Naive thymus-derived CD8-positive, alpha-beta T cell (primary cell): ENCODE results near the gene BIN2. TPM values are rescaled to one million over a fixed set of nuclear protein-coding genes. Genes with fewer than 3 reads are reported as not detected.
"Not testable (repeated sequence)": the region's sequence is repeated elsewhere in the genome, so short reads cannot be mapped to it uniquely, and the experiment has no call there.

Experiments
- ATAC-seq, 2 donors: fragments of 150-1000 bp; cut with Tn5 transposase in 1 of 2; sonication (Bioruptor Pico), chemical (Tn5 transposase) in 1 of 2; 1 replicate in 1 of 2; 2 replicates in 1 of 2; pipeline ENCODE4 v1.10.0; 2021; ENCODE audit warnings: mild to moderate bottlenecking in 2 of 2, moderate library complexity in 2 of 2
- POLR2A ChIA-PET: fragments of 350-600 bp; sonication (Branson Sonifier 250); formaldehyde crosslinking; loops from one replicate; lab custom pipeline; 2021; ENCODE audit warnings: antibody characterized with exemption; lab: Charles Lee
- DNase-seq, 10 donors: peaks; one replicate each; pipeline versions ENCODE4 v3.0.0 to v3.0.0-alpha.2; 2020 to 2022
- H3K27ac Mint-ChIP-seq, 10 donors: one replicate each; pipeline ENCODE4 v1.8.0; 2020 to 2022; ENCODE audit warnings: mild to moderate bottlenecking in 10 of 10, mixed read lengths in 10 of 10, moderate library complexity in 4 of 10, inconsistent platforms in 1 of 10
- H3K27me3 Mint-ChIP-seq, 5 donors: one replicate each; pipeline ENCODE4 v1.8.0; 2021 to 2022; ENCODE audit warnings: mixed read lengths in 5 of 5
- H3K36me3 Mint-ChIP-seq, 3 donors: one replicate each; pipeline ENCODE4 v1.8.0; 2020 to 2022; ENCODE audit warnings: mixed read lengths in 3 of 3, mild to moderate bottlenecking in 2 of 3, inconsistent platforms in 1 of 3
- H3K4me1 Mint-ChIP-seq, 4 donors: one replicate each; pipeline ENCODE4 v1.8.0; 2021 to 2022; ENCODE audit warnings: mixed read lengths in 4 of 4
- H3K4me3 Mint-ChIP-seq, 10 donors: one replicate each; pipeline ENCODE4 v1.8.0; 2020 to 2022; ENCODE audit warnings: mild to moderate bottlenecking in 10 of 10, mixed read lengths in 10 of 10, moderate library complexity in 6 of 10, inconsistent platforms in 1 of 10
- H3K9me3 Mint-ChIP-seq, 9 donors: one replicate each; pipeline ENCODE4 v1.8.0; 2020 to 2022; ENCODE audit warnings: mixed read lengths in 9 of 9, mild to moderate bottlenecking in 3 of 9, inconsistent platforms in 1 of 9, moderate library complexity in 1 of 9
- polyA plus RNA-seq, 3 donors: library from polyadenylated mRNA; unstranded; fragments of 300-500 nt; fragmentation: Illumina TruSeq; gene quantifications; one replicate each; pipeline ENCODE4 v1.2.3, GENCODE V29; 2021
- total RNA-seq, 8 experiments: library from RNA in 2 of 8; stranded (reverse) in 2 of 8; gene quantifications; one replicate each; pipeline ENCODE4 v1.2.3 and lab custom pipeline; 2021 to 2026

Gene BIN2
- total and polyA plus RNA-seq, 5 experiments from 2014 or later = 228 to 303 (median 266) TPM

GRCh38 chr12:51342416-51342815, 18.4 kb upstream of the BIN2 start:
- no peak overlapping the region for H3K27ac Mint-ChIP-seq
- POLR2A ChIA-PET = interaction anchor here (1.9 to 18.6 kb wide), 4 partner anchors 11 to 72 kb away, joined by 7 to 406 read pairs (median 20); partner anchors contain the start of gene BIN2

DNA sequence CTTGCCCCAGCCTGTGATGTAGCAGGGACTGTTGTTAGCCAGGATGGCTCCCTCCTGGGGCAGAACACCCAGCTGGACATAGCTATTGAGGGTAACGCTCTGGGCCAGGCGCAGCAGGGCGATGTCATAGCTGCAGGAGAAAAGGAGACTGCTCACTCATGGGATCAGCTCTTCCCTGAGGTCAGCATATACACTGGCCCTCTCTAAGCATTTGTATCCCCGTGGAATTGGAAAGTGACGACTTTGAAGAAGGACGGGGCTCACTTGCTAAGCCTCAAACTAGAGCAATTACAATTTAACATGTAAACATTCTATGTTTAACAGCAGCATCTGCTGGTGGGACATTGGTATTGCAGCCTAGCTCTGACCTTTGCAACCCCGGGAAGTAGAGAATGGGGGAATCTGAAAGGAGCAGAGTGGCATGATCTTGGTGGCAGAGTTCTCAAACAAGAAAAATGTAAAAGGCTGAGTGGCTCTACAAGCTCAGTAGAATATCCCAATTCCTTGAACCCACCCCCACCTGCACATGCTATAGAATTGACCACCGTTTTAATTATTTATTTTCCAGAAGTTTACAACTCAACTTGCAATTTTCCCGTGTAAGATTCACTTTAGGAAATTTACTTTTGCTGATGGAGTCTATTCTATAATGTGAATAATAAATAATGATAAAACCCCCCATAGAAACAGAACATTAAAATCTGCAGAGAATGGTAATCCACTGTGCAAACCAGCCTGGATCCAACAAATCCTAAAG, 17.5 kb upstream of the BIN2 start:
- no peaks in the 10 kb centered on the region for H3K36me3 Mint-ChIP-seq

More at GRCh38 chr12:51342416-51342815, 18.4 kb upstream of the BIN2 start:
- Mint-ChIP-seq H3K4me3 (no peak overlapping the region), H3K36me3 (no peaks in the 10 kb centered on the region), H3K9me3 (no peaks in the 10 kb centered on the region), H3K27me3 (peaks cover 0 to 3% (median 0%) of the 10 kb centered on the region in 5 donors), H3K4me1 (peaks cover 7 to 36% (median 20%) of the 10 kb centered on the region in 4 donors)
- no peak for DNase-seq
- ATAC-seq = no peak

DNA sequence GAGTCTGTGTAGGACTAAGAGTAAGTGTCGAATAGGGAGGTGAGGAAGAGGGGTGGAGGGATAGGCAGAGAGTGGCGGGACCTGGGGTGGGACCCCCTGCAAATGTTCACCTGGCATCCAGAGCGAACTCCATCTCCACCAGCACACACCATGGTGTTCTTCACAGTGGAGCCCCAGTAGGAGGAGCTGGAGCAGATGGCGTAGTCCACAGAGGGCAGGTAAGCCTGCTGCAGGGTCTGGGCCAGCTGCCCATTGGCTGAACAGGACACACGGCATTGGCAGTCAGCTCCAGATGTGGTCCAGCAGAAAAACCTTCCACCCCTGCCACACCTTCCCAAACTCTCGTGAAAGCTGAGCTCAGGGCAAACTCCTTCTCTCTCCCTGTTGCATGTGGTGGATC, 15.8 kb upstream of the BIN2 start:
- POLR2A ChIA-PET = interaction anchor here (0.7 to 18.6 kb wide), 6 partner anchors 9 to 100 kb away, joined by 3 to 406 read pairs (median 20); partner anchors contain the start of genes BIN2 and DAZAP2

More for the DNA sequence above, 17.5 kb upstream of the BIN2 start:
- peak; percentile 33 to 86 (median 69) for DNase-seq
- H3K9me3 Mint-ChIP-seq = no peaks in the 10 kb centered on the region
- H3K27ac Mint-ChIP-seq = peak overlapping the region in 9 of 10 donors; percentile 5 to 90 (median 83)
- POLR2A ChIA-PET = interaction anchor here (0.6 to 18.6 kb wide), 15 partner anchors 9 to 480 kb away, joined by 3 to 406 read pairs (median 4); partner anchors contain the start of genes BIN2, DAZAP2 and POU6F1
- peak overlapping the region; percentile 23 to 81 (median 59) for H3K4me3 Mint-ChIP-seq
- ATAC-seq = peak; percentile 93 to 98
- H3K4me1 Mint-ChIP-seq = peaks cover 11 to 35% (median 18%) of the 10 kb centered on the region in 4 donors
- no peaks in the 10 kb centered on the region for H3K27me3 Mint-ChIP-seq

GRCh38 chr12:51337336-51337735, 13.4 kb upstream of the BIN2 start:
- peaks cover 15 to 37% (median 24%) of the 10 kb centered on the region in 4 donors for H3K4me1 Mint-ChIP-seq
- H3K36me3 Mint-ChIP-seq, H3K27me3 Mint-ChIP-seq, H3K9me3 Mint-ChIP-seq, H3K4me3 Mint-ChIP-seq, H3K27ac Mint-ChIP-seq, ATAC-seq, DNase-seq: not testable (repeated sequence)
- POLR2A ChIA-PET = interaction anchor here (0.7 to 18.6 kb wide), 3 partner anchors 21 to 311 kb away, joined by 3 to 406 read pairs (median 8); partner anchors contain the start of genes BIN2 and SLC11A2

More for the DNA sequence above, 15.8 kb upstream of the BIN2 start:
- Mint-ChIP-seq H3K9me3 (no peaks in the 10 kb centered on the region), H3K4me3 (no peak overlapping the region), H3K27me3 (no peaks in the 10 kb centered on the region), H3K36me3 (no peaks in the 10 kb centered on the region), H3K27ac (peak overlapping the region in 1 of 10 donors; percentile 61), H3K4me1 (peaks cover 15 to 36% (median 26%) of the 10 kb centered on the region in 4 donors)
- DNase-seq = no peak
- no peak for ATAC-seq

DNA sequence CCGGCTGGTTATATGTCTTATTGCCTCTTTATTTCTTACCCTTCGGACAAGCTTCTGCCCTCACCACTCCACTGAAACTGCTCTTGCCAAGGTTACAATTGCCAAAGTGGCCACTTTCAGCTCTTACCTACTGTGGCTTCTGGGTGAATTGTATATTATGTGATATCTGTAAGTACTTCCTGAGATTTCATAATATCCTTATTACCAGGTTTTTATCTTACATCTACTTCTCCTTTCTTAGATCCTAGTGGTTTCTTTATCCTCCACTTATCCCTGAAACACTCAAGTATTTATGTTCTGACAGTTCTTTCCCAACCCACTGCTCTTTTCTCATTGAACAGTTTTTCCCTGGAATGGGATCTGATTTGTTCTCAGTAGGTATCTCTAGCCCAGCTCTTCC, 12.0 kb upstream of the BIN2 start:
- POLR2A ChIA-PET = interaction anchor here (0.7 to 18.6 kb wide), 3 partner anchors 19 to 1616 kb away, joined by 3 to 406 read pairs (median 5); partner anchors contain the start of genes ATF1 and BIN2
- Mint-ChIP-seq H3K4me1 (peaks cover 15 to 36% (median 23%) of the 10 kb centered on the region in 4 donors), H3K4me3 (no peak overlapping the region), H3K36me3 (no peaks in the 10 kb centered on the region), H3K9me3 (no peaks in the 10 kb centered on the region), H3K27ac (peak overlapping the region in 3 of 10 donors; percentile 15 to 74 (median 29)), H3K27me3 (no peaks in the 10 kb centered on the region)
- no peak for ATAC-seq
- no peak for DNase-seq

GRCh38 chr12:51334764-51335163, 10.8 kb upstream of the BIN2 start:
- no peak overlapping the region for H3K4me3 Mint-ChIP-seq
- POLR2A ChIA-PET = interaction anchor here (1.0 to 18.6 kb wide), 2 partner anchors 18 to 571 kb away, joined by 5 to 406 read pairs; partner anchors contain the start of genes ATF1 and BIN2
- no peaks in the 10 kb centered on the region for H3K9me3 Mint-ChIP-seq
- no peak for DNase-seq
- H3K27me3 Mint-ChIP-seq = no peaks in the 10 kb centered on the region
- H3K4me1 Mint-ChIP-seq = peaks cover 18 to 43% (median 30%) of the 10 kb centered on the region in 4 donors
- no peak for ATAC-seq
- peak overlapping the region in 5 of 10 donors; percentile 3 to 73 (median 56) for H3K27ac Mint-ChIP-seq
- no peaks in the 10 kb centered on the region for H3K36me3 Mint-ChIP-seq

GRCh38 chr12:51333536-51333935, 9.6 kb upstream of the BIN2 start:
- no peaks in the 10 kb centered on the region for H3K36me3 Mint-ChIP-seq
- H3K27ac Mint-ChIP-seq = peak overlapping the region in 6 of 10 donors; percentile 26 to 86 (median 76)
- POLR2A ChIA-PET = interaction anchor here (0.8 to 18.6 kb wide), 3 partner anchors 12 to 95 kb away, joined by 3 to 406 read pairs (median 5); partner anchors contain the start of genes BIN2 and DAZAP2
- peaks cover 22 to 53% (median 40%) of the 10 kb centered on the region in 4 donors for H3K4me1 Mint-ChIP-seq
- H3K27me3 Mint-ChIP-seq = no peaks in the 10 kb centered on the region
- H3K9me3 Mint-ChIP-seq = no peaks in the 10 kb centered on the region
- ATAC-seq (no peak), DNase-seq (no peak)
- no peak overlapping the region for H3K4me3 Mint-ChIP-seq

- POLR2A ChIA-PET = interaction anchor here (0.6 to 18.6 kb wide), 7 partner anchors 11 to 1890 kb away, joined by 3 to 406 read pairs (median 5); partner anchors contain the start of genes BIN2, DAZAP2, POU6F1 and SLC11A2
- Mint-ChIP-seq H3K27ac (peak overlapping the region; percentile 64 to 96 (median 88)), H3K36me3 (no peaks in the 10 kb centered on the region), H3K9me3 (no peaks in the 10 kb centered on the region), H3K4me3 (peak overlapping the region; percentile 66 to 89 (median 78)), H3K27me3 (no peaks in the 10 kb centered on the region), H3K4me1 (peaks cover 25 to 73% (median 65%) of the 10 kb centered on the region in 4 donors)
- ATAC-seq (no peak), DNase-seq (no peak)
Measured at GRCh38 chr12:51330186-51330585, 6.2 kb upstream of the BIN2 start.

- POLR2A ChIA-PET = interaction anchor here (0.7 to 18.6 kb wide), 5 partner anchors 11 to 1891 kb away, joined by 3 to 406 read pairs (median 19); partner anchors contain the start of genes BIN2, DAZAP2 and POU6F1
- Mint-ChIP-seq H3K36me3 (no peaks in the 10 kb centered on the region), H3K27ac (peak overlapping the region; percentile 64 to 96 (median 88)), H3K4me3 (peak overlapping the region; percentile 66 to 89 (median 80)), H3K9me3 (no peaks in the 10 kb centered on the region), H3K27me3 (no peaks in the 10 kb centered on the region), H3K4me1 (peaks cover 28 to 74% (median 67%) of the 10 kb centered on the region in 4 donors)
- ATAC-seq = peak; percentile 57 to 65
- peak in 3 of 10 donors; percentile 27 to 49 (median 49) for DNase-seq
Measured at GRCh38 chr12:51329742-51330141, 5.8 kb upstream of the BIN2 start.

DNA sequence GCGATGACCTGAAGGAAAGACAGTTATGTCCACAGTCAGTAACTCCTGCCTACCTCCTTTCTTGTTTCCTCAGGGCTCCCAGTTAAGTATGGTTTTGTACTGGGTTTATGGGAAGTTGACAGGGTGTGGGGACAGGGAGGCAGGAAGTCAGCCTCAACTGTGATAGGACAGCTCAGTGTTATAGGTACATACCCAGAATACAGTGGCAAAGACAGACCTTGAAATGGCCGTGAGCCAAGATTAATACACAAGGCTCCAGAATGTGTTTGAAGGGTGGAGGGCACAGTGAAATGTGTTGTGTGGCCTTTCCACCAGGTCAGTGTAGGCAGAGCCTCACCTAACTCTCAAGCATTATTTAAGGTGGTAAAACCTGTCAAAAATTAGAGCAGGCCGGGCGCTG, 4.6 kb upstream of the BIN2 start:
- POLR2A ChIA-PET = interaction anchor here (18.6 to 23.6 kb wide), 2 partner anchors 6 to 12 kb away, joined by 406 read pairs; partner anchors contain the start of gene BIN2
- H3K27me3 Mint-ChIP-seq = no peaks in the 10 kb centered on the region
- no peaks in the 10 kb centered on the region for H3K9me3 Mint-ChIP-seq
- peak overlapping the region; percentile 64 to 96 (median 88) for H3K27ac Mint-ChIP-seq
- H3K4me1 Mint-ChIP-seq = peaks cover 29 to 74% (median 71%) of the 10 kb centered on the region in 4 donors
- no peak for DNase-seq
- no peaks in the 10 kb centered on the region for H3K36me3 Mint-ChIP-seq
- H3K4me3 Mint-ChIP-seq = peak overlapping the region; percentile 19 to 89 (median 78)
- ATAC-seq = no peak

DNA sequence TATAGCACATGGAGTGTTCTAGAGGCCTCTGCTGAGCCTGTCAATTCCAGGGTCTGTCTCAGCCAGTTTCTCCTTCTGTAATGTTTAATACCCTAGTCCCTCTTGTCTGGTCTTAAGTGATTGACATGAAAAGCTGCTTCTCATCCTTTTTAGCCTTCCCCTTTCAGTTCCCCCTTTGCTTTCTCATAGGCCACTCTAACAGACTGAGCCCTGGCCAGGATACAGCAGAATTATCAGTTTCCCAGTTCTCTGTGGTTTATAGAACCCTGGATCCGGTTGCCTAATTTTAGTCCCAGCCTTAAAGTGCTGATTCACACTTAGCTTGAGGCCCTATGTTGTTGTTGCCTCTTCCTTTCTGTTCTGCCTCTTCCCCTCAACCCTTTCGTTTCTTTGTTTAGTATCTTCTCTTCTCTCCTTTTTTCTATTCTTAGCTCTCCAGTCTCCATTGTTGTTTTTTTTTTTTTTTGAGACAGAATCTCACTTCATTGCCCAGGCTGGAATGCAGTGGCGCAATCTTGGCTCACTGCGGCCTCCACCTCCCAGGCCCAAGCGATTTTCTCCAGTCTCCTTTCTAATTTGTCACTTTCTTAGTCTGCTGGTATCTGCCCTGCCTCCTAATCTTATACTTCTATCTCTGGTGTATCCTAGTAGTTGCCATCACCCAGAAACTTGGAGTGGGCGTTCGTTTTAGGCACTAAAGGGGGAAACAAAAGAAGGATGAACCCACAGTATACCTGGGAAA, 2.9 kb upstream of the BIN2 start:
- Mint-ChIP-seq H3K9me3 (no peaks in the 10 kb centered on the region), H3K4me3 (peak overlapping the region; percentile 4 to 81 (median 64)), H3K27me3 (no peaks in the 10 kb centered on the region), H3K4me1 (peaks cover 40 to 86% (median 84%) of the 10 kb centered on the region in 4 donors), H3K27ac (peak overlapping the region; percentile 80 to 97 (median 92)), H3K36me3 (peaks cover 9 to 13% (median 12%) of the 10 kb centered on the region in 3 donors)
- ATAC-seq (no peak), DNase-seq (peak in 1 of 10 donors; percentile 14)
- POLR2A ChIA-PET = interaction anchor here (0.6 to 23.6 kb wide), 6 partner anchors 8 to 109 kb away, joined by 3 to 406 read pairs (median 5); partner anchors contain the start of genes BIN2 and POU6F1
